ENCODE measurements around the gene TRAPPC6A.

DNA sequence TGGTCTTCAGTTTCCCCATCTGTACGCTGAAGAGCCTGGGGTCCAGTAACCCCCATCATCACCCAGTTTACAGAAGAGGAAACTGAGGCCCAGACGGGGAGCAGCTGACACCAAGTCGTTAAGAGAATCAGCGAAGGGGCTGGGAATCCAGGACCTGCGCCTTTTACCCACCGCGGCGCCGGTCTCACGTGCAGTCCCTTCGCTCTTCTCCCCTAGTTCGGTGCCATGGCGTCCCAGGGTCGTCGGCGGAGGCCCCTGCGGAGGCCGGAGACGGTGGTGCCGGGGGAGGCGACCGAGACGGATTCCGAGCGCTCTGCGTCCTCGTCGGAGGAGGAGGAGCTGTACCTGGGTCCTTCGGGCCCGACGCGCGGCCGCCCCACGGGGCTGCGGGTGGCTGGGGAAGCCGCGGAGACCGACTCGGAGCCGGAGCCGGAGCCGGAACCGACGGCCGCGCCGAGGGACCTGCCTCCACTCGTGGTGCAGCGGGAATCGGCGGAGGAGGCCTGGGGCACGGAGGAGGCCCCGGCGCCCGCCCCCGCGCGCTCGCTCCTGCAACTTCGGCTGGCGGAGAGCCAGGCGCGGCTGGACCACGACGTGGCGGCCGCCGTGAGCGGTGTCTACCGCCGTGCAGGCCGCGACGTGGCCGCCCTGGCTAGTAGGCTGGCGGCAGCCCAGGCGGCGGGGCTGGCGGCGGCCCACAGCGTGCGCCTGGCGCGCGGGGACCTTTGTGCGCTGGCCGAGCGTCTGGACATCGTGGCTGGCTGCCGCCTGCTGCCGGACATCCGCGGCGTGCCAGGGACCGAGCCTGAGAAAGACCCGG lies 1.2 kb upstream of the TRAPPC6A start:
- no peak for TF ChIP-seq EZH2phosphoT487 (IDR thresholded peaks at IDR 0.05; ENCODE audit: insufficient read depth, low read depth)
- TF ChIP-seq EZH2 (IDR thresholded peaks at IDR 0.05; ENCODE audit: insufficient read depth, poor library complexity, severe bottlenecking): no peak
